Skeletal muscle satellite cell (primary cell): ENCODE measurements around the gene MRM2.
A peak's percentile ranks its signal among the peaks of the same experiment; 100 is the strongest.

Experiments used
- H3K27me3 ChIP-seq: 2 replicates; pipeline ENCODE4 v1.7.0; 2013; ENCODE audit warnings: low read length; ENCODE audit not compliant: control insufficient read depth, insufficient read depth
- H3K36me3 ChIP-seq: 2 replicates; pipeline ENCODE4 v1.7.0; 2013; ENCODE audit warnings: mild to moderate bottlenecking, control low read depth, low read length; ENCODE audit not compliant: insufficient read depth
- H3K4me1 ChIP-seq: 2 replicates; pipeline ENCODE4 v1.7.0; 2013; ENCODE audit warnings: low read length; ENCODE audit not compliant: control insufficient read depth, insufficient read depth
- H3K4me2 ChIP-seq: 2 replicates; pipeline ENCODE4 v1.7.0; 2013; ENCODE audit warnings: mild to moderate bottlenecking, low read length
- H3K4me3 ChIP-seq: 2 replicates; pipeline ENCODE4 v1.7.0; 2013; ENCODE audit warnings: low read length
- H3K9ac ChIP-seq: 2 replicates; pipeline ENCODE4 v1.7.0; 2013; ENCODE audit warnings: mild to moderate bottlenecking, low read depth, low read length, moderate library complexity
- H3K9me3 ChIP-seq: replicated peaks from 2 replicates; pipeline ENCODE4 v1.7.0; 2013; ENCODE audit warnings: mild to moderate bottlenecking, control low read depth, low read length

Gene MRM2

DNA sequence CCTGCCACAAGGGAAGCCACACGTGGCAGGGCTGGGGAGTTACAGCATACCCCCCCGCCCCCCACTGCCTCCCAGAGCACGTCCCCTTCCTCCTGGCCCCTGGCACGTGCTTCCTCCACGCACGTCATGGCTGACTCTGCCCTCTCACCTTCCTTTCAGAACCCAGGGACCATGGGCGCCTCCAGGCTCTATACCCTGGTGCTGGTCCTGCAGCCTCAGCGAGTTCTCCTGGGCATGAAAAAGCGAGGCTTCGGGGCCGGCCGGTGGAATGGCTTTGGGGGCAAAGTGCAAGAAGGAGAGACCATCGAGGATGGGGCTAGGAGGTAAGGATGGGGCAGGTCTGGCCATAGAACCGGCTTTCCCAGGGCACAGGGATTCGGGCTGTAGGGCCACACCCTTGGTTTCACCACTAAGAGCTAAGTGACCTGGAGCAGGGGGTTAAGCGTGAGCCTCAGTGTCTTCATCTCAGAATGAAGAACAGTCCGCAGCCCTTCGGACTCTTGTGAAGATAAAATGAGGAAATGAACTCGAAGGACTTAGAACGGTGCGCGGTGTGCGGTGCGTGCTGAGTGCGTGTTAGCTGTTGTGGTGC, 2.5 kb upstream of the MRM2 start:
- no peak overlapping the region for H3K9ac ChIP-seq
- H3K4me2 ChIP-seq, result no peak overlapping the region
- H3K27me3 ChIP-seq, result no peaks in the 10 kb centered on the region
- H3K4me3 ChIP-seq, result no peak overlapping the region
- H3K9me3 ChIP-seq, result no peaks in the 10 kb centered on the region
- peaks cover 30% of the 10 kb centered on the region for H3K4me1 ChIP-seq
- H3K36me3 ChIP-seq, result peaks cover under 1% of the 10 kb centered on the region

DNA sequence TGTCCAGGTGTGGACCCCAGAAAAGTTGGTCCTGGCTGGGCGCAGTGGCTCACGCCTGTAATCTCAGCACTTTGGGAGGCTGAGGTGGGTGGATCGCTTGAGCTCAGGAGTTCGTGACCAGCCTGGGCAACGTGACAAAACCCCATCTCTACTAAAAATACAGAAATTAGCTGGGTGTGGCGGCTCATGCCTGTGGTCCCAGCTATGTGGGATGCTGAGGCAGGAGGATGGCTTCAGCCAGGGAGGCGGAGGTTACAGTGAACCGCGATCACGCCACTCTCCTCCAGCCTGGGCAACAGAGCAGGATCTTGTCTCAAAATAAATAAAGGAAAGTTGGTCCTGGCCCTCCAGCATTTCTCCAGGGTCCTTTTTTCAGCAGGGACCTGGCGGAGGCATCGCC, 1.5 kb upstream of the MRM2 start:
- Histone ChIP-seq H3K9me3 (no peaks in the 10 kb centered on the region), H3K4me1 (peaks cover 19% of the 10 kb centered on the region), H3K4me3 (no peak overlapping the region), H3K4me2 (peak overlapping the region; percentile 99), H3K36me3 (peaks cover 7% of the 10 kb centered on the region), H3K27me3 (no peaks in the 10 kb centered on the region), H3K9ac (no peak overlapping the region)

DNA sequence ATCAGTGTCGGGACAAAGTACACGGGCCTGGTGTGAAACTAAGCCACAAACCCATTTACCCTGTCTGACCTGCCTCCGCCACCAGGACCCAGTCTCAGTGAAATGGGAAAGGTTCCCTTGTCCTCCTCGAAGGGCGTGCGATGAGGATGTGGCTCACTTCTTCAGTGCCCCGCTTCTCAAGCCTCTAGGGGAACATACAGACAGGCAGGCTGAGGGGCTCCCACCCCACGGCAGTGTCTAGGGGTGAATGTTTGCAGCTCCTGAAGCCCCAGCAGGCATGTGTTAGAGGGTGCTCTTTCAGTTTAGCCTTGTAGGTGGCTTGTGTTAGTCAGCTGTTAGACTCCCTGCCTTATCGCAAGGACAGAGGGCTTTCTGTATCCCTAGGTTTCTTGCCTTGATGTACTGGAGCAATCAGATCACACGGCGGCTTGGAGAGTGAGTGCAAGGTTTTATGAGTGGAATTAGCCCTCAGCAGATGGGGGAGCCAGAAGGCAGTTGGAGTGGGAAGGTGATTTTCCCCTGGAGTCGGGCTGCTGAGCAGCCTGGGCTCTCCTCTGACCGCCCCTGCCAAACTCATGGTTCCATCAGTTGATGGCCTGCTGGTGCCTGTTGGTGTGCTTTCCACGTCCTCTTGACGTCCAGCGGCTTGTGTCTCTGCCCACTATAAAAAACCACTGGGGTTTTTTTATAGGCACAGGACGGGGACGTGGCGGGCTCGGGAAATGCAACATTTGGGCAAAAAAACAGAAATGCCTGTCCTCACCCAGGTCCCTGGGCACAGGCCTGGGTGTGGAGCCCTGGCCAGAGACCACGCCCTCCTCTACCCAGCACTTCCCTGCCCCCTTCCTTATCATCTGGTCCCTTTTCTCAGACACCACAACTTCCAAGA, 780 bp upstream of the MRM2 start:
- H3K9ac ChIP-seq, result peak overlapping the region; percentile 93
- H3K4me3 ChIP-seq, result peak overlapping the region; percentile 99
- peaks cover 16% of the 10 kb centered on the region for H3K4me1 ChIP-seq
- peaks cover 13% of the 10 kb centered on the region for H3K36me3 ChIP-seq
- no peaks in the 10 kb centered on the region for H3K9me3 ChIP-seq
- H3K4me2 ChIP-seq, result peak overlapping the region; percentile 99
- no peaks in the 10 kb centered on the region for H3K27me3 ChIP-seq

DNA sequence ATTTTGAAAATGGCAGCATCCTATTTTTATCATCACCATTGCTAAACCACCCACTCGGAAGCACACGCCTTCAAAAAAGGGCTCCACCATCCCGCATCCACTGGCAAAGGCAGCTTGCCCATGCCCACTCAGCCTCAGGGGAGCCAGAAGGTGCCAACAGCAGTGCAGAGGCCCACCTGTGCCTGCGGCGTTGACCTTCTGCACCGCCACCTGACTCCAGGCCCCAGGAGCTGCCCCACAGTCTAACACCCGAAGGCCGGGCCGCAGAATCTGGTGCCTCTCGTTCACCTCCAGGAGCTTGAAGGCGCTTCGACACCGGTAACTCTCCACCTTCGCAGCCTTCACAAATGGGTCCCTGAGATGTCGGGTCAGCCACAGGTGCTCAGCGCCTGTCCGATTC, 2.8 kb downstream of the MRM2 start:
- H3K4me2 ChIP-seq, result no peak overlapping the region
- peaks cover 26% of the 10 kb centered on the region for H3K4me1 ChIP-seq
- H3K9me3 ChIP-seq, result no peaks in the 10 kb centered on the region
- H3K9ac ChIP-seq, result no peak overlapping the region
- no peaks in the 10 kb centered on the region for H3K27me3 ChIP-seq
- no peak overlapping the region for H3K4me3 ChIP-seq
- H3K36me3 ChIP-seq, result peaks cover 43% of the 10 kb centered on the region

DNA sequence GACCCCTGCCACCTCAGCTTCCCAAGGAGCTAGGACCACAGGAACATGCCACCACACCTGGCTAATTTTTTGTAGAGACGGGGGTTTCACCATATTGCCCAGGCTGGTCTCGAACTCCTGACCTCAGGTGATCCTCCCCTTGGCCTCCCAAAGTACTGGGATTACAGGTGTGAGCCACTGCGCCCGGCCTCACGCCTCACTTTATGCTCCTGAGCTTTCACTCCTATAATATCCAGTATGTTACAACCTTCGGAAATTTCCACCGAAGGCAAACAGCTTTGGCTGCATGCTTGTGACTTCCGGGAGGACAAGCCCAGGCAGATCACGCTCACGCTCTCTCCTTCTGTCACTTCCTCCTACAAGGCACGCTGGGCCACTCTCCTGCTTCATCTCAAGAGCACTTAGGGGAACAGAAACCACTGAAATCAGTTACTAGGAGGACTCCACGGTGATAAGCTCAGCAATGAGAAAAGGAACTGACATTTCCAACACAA, 4.8 kb downstream of the MRM2 start:
- no peak overlapping the region for H3K4me3 ChIP-seq
- no peaks in the 10 kb centered on the region for H3K9me3 ChIP-seq
- no peak overlapping the region for H3K9ac ChIP-seq
- H3K27me3 ChIP-seq, result no peaks in the 10 kb centered on the region
- no peak overlapping the region for H3K4me2 ChIP-seq
- peaks cover 25% of the 10 kb centered on the region for H3K4me1 ChIP-seq
- H3K36me3 ChIP-seq, result peaks cover 43% of the 10 kb centered on the region

DNA sequence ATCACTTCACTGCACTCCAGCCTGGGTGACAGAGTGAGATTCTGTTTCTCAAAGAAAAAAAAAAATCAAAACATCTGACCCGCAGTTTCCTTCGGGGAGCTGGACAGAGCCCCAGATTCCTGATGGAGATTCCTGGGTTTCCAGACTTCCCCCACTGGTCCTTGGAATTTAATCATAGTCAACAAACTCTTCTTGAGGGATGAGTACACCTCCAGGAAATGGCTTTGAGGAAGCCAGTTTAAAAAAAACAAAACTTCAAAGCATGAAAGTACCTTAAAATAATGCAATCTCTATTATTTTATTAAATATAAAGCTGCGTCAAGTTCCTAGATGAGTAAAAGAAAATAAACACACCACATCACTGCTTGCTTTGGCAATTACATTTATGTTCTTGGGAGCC, 8.1 kb downstream of the MRM2 start:
- peak overlapping the region; percentile 23 for H3K4me2 ChIP-seq
- no peak overlapping the region for H3K4me3 ChIP-seq
- peaks cover 27% of the 10 kb centered on the region for H3K4me1 ChIP-seq
- peak overlapping the region; percentile 12 for H3K9ac ChIP-seq
- peaks cover 51% of the 10 kb centered on the region for H3K36me3 ChIP-seq
- H3K27me3 ChIP-seq, result no peaks in the 10 kb centered on the region
- H3K9me3 ChIP-seq, result no peaks in the 10 kb centered on the region

DNA sequence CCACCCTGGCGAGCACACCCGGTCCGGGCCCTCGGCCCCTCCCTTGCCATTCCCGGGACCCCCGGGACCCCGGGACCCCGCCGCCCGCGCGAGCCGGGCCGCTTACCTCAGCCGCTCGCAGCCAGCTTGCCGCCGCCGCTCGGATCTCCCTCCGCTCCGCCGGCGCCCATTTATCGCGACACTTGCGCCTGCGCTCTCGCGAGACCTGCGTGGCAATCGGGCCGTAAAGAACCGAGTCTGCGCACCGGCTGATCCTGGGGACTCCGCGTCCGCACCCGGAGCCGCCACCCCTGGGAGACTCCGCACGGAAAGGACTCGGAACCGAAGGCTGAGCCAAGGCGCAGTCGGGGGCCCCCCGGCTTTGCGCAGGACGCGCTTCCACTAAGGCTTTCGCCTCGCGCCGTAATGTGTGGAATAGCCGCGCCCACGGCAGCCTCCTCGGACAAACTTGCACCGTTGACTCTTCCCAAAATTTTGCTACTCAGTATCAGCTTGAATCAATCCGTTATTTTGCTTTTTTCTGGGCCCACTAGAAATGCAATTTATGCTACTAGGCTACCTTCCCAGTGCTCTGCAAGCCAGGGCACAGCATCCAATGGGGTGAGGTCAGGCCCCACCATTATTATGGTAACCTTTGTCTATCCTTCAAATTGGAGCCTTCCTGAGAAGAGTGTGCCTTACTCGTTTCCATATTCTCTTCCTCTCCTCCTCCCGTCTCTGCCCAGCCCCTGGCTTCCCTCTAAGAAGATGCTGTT, 9.1 kb downstream of the MRM2 start, which contains the start of gene MAD1L1:
Gene MAD1L1, minus strand, starts transcription at position 180 of the 755 bp plus-strand sequence. CDS start 2,812 bp downstream, outside the sequence.
- Histone ChIP-seq H3K27me3 (no peaks in the 10 kb centered on the region), H3K4me3 (peak within 1 kb of the TSS; percentile 84), H3K4me2 (peak within 1 kb of the TSS; percentile 83), H3K9ac (peak within 1 kb of the TSS; percentile 87), H3K4me1 (peaks cover 27% of the 10 kb centered on the region), H3K9me3 (no peaks in the 10 kb centered on the region), H3K36me3 (peaks cover 49% of the 10 kb centered on the region)

DNA sequence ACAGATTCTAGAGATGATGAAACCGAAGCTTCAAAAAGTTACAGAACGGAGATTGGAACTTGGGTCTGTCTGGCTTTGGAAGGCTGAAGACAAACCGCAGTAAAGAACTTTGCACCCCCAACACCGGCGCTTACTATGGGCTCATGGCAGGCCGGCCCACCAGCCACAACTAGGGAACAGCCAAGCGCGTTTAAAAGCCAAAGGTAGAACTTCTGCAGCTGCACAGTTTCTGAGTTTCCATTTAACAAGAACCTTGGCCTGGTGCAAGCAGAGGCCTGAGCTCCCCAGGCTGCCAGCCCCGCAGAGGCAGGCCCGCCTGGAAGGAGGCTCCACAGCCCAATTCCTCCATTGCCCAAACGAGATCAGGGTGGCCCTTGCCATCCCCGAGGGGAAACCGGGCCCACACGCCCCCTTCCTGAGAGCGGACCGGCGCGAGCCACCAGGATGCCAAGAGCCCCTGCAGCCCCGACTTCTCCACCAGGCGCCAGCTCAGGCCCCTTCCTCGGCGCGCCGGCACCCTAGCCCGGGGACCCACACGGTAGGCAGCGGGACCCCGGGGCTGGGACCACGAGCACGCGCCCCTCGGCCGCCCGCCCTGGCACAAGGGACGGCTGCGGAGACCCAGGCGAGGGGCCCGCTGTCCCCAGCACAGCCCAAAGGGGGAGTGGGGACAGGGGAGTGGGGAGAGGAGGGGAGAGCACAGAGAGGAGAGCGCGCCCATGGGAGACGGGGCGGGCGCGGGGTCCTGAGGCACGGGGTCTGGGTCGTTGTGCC, 9.8 kb downstream of the MRM2 start:
- H3K4me3 ChIP-seq, result peak overlapping the region; percentile 84
- peaks cover 27% of the 10 kb centered on the region for H3K4me1 ChIP-seq
- peak overlapping the region; percentile 87 for H3K9ac ChIP-seq
- no peaks in the 10 kb centered on the region for H3K9me3 ChIP-seq
- H3K36me3 ChIP-seq, result peaks cover 48% of the 10 kb centered on the region
- peak overlapping the region; percentile 83 for H3K4me2 ChIP-seq
- no peaks in the 10 kb centered on the region for H3K27me3 ChIP-seq

DNA sequence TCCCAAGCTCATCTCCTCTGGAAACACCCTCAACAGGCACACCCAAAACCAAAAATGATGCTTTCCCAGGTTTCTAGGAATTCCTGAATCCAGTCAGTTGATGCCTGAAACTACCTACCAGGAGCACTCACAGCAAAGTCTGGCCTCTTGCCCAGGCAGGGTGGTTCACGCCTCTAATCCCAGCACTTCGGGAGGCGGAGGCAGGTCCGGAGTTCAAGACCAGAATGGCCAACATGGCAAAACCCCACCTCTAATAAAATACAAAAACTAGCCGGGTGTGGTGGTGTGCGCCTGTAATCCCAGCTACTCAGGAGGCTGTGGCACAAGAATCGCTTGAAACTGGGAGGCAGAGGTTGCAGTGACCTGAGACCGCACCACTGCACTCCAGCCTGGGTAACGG, 11.1 kb downstream of the MRM2 start:
- no peak overlapping the region for H3K9ac ChIP-seq
- no peaks in the 10 kb centered on the region for H3K9me3 ChIP-seq
- H3K27me3 ChIP-seq, result no peaks in the 10 kb centered on the region
- H3K4me1 ChIP-seq, result peaks cover 27% of the 10 kb centered on the region
- H3K36me3 ChIP-seq, result peaks cover 37% of the 10 kb centered on the region
- H3K4me3 ChIP-seq, result no peak overlapping the region
- no peak overlapping the region for H3K4me2 ChIP-seq

DNA sequence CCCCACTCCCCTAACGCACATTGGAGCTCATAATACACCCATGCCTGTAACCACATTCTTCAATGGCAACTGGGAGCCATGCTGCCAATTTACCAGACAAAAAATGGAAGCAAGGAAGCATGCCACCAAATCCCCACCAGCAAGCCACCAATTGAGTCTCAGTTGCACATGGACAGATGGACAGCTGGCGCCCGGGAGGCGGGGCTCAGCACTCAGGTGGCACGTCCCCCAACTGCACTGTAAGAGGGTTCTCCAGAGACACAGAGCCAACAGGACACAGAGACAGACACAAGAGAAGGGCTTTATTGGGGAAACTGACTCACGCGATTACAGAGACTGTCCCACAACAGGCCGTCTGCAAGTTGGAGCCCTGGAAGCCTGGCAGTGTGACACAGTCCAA, 11.8 kb downstream of the MRM2 start:
- Histone ChIP-seq H3K4me1 (peaks cover 27% of the 10 kb centered on the region), H3K27me3 (no peaks in the 10 kb centered on the region), H3K9ac (no peak overlapping the region), H3K36me3 (peaks cover 37% of the 10 kb centered on the region), H3K4me2 (no peak overlapping the region), H3K9me3 (no peaks in the 10 kb centered on the region), H3K4me3 (no peak overlapping the region)

DNA sequence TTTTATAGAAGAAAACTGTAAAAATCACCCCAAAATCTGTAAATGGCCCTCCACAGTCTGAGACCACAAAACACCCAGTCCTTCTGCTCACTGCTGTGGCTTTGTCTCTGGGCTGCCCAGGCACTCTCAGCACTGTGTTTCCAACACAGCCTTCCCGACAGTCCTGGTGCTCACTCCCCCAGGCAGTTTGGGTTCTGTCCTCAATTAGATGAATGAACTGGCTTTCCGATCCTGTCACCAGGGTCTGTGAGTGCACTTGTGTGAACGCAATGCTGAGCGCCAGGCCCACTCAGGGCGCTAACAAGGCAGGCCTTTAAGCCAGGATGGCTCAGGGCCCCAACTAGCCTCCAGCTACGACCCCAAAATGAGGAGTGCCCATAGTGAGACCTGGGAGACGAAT, 12.5 kb downstream of the MRM2 start:
- no peaks in the 10 kb centered on the region for H3K27me3 ChIP-seq
- peaks cover 20% of the 10 kb centered on the region for H3K4me1 ChIP-seq
- H3K9me3 ChIP-seq, result no peaks in the 10 kb centered on the region
- H3K4me2 ChIP-seq, result no peak overlapping the region
- no peak overlapping the region for H3K9ac ChIP-seq
- H3K36me3 ChIP-seq, result peaks cover 33% of the 10 kb centered on the region
- no peak overlapping the region for H3K4me3 ChIP-seq
